Urinary bladder (tissue), 4 donors: Measurements from ENCODE around the gene WDR54. TPM values are rescaled to one million over a fixed set of nuclear protein-coding genes. Genes with fewer than 3 reads are reported as not detected.
A peak's percentile ranks its signal among the peaks of the same experiment; 100 is the strongest.

ENCODE experiments used
- DNase-seq: peaks from one replicate; pipeline ENCODE4 v3.0.0-alpha.2; 2015; ENCODE audit errors: extremely low spot score
- H3K27ac ChIP-seq: one replicate; pipeline ENCODE4 v1.5.1; 2013; ENCODE audit warnings: low read depth, mild to moderate bottlenecking, moderate library complexity
- H3K36me3 ChIP-seq: one replicate; pipeline ENCODE4 v1.6.1; 2013; ENCODE audit warnings: mild to moderate bottlenecking, moderate library complexity; ENCODE audit not compliant: insufficient read depth
- H3K4me1 ChIP-seq: one replicate; pipeline ENCODE4 v1.6.1; 2013; ENCODE audit warnings: mild to moderate bottlenecking, moderate library complexity; ENCODE audit not compliant: insufficient read depth
- H3K4me3 ChIP-seq: one replicate; pipeline ENCODE4 v1.5.1; 2013; ENCODE audit warnings: low read depth, low read length
- WGBS: extraction: QIAGEN DNeasy Blood & Tissue Kit; methylation state at CpG from one replicate; pipeline ENCODE4 v1.1.7; 2013; 5-methylcytosine and 5-hydroxymethylcytosine counted together
- polyA plus RNA-seq: library from polyadenylated mRNA; stranded (reverse); fragments of 200-250 nt; gene quantifications from one replicate; pipeline ENCODE4 v1.2.3, GENCODE V29; 2013
- total RNA-seq: library from RNA; depleted of rRNA; stranded (reverse); fragments of >200 nt; gene quantifications from one replicate; pipeline ENCODE4 v1.2.3, GENCODE V29; 2014
- donor health status: healthy with polysubstance abuse.
- donor health status: healthy.

The WDR54 gene
- total RNA-seq (7.8 TPM), polyA plus RNA-seq (21.5 TPM)

DNA sequence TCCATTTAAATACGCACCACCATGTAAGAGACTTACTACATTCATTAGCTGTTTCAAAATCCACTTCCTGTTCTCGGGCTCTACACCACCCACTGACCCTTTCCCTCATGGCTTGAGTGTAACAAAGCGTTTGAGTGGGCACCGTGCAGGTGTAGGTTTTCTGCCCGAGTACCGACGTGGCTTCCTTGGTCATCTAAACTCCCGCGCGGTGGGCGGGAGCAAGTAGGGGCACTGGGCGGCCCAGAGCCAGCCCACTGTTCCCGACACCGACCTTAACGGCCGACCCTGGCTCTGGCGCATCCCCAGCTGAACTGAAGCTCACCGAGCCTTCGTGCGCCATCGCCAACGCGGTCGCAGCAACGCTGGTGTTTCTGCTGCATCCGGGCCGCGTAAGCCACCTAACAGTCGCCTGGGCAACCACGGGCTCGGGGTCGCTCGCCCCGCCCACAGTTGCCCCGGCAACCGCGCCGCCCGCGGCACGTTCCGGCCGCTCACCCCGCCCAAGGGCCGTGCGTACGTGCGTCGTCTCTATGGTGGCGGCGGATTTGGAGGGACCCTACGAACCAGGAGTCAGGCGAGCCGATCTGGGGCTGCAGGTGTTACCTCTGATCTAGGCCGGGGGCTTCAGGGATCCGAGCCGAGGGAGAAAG is at the start of gene WDR54, which contains the start of gene C2orf81:
WDR54 (plus strand) TSS at position 510 of the 650 bp plus-strand sequence. CDS start 424 bp downstream, outside the sequence.
C2orf81 (minus strand) TSS at position 399 of the 650 bp plus-strand sequence; CDS start at position 340, 59 bp downstream.
- DNase-seq: peak; percentile 66
- Histone ChIP-seq H3K4me3 (peak within 1 kb of the TSS; percentile 52), H3K4me1 (no peaks in the 10 kb centered on the region), H3K36me3 (no peaks in the 10 kb centered on the region), H3K27ac (peak within 1 kb of the TSS; percentile 62)
- whole genome bisulfite sequencing: under 1% methylated on average over 57 of the region's 57 CpGs

DNA sequence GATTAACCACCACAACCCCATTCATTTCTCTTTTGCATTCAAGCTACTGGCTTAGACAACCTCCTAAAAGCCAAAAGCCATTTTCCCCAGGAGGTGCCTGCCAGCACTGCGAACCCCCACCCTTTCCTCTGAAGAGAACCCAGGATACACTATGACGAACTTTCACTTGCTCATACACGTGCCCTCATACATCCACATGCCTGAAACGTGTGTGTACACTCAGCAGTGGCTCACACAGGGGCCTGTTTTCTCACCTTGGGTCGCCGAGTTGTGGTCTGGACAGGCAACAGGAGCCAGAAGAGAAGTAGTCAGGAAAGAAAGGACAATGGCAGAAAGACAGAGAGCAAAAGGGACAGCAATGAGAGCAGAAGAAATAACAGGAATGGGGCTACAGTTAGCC is 48.9 kb upstream of the WDR54 start:
- Histone ChIP-seq H3K4me3 (no peak overlapping the region), H3K4me1 (no peaks in the 10 kb centered on the region), H3K36me3 (peaks cover 6% of the 10 kb centered on the region), H3K27ac (no peak overlapping the region)
- DNase-seq: no peak
- 91% methylated on average over 6 of the region's 6 CpGs for WGBS

DNA sequence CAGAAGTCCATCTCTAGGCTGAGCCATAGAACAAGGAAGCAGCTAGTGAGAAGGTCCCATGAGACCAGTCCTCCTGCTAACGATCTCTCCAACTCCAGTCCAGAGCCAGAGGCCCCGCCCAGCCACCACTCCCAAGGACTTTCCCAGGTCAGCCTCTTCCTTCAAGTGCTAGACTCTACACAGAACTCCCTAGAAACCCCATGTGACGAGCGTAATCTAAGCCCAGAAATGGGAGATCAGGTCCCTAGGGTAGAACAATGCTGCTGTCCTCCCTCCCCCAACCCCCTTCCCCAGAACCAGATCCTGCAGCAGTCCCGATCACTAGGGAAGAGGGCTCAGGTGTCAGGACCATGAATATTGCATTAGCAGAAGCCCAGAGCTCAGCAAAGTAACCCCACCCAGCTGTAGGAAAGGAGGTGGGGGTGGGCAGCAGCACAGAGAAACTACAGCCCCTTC is 48.3 kb upstream of the WDR54 start:
- no peaks in the 10 kb centered on the region for H3K4me1 ChIP-seq
- 78% methylated on average over 5 of the region's 5 CpGs for WGBS
- peaks cover 6% of the 10 kb centered on the region for H3K36me3 ChIP-seq
- no peak overlapping the region for H3K4me3 ChIP-seq
- H3K27ac ChIP-seq: no peak overlapping the region
- DNase-seq: no peak

- Histone ChIP-seq H3K36me3 (peaks cover 4% of the 10 kb centered on the region), H3K27ac (no peak overlapping the region), H3K4me3 (no peak overlapping the region), H3K4me1 (no peaks in the 10 kb centered on the region)
- DNase-seq: no peak
- WGBS: 63% methylated on average over 8 of the region's 8 CpGs
Observed at GRCh38 chr2:74373985-74374384, 47.5 kb upstream of the WDR54 start.

- peak; percentile 53 for DNase-seq
- 34% methylated on average over 19 of the region's 19 CpGs for WGBS
- peaks cover 4% of the 10 kb centered on the region for H3K36me3 ChIP-seq
- H3K4me3 ChIP-seq: no peak overlapping the region
- no peaks in the 10 kb centered on the region for H3K4me1 ChIP-seq
- H3K27ac ChIP-seq: no peak overlapping the region
Observed at GRCh38 chr2:74374509-74375205, 46.9 kb upstream of the WDR54 start.

- WGBS: 92% methylated on average over 2 of the region's 2 CpGs
- H3K27ac ChIP-seq: no peak overlapping the region
Observed at GRCh38 chr2:74375838-74376237, 45.7 kb upstream of the WDR54 start.

GRCh38 chr2:74378007-74378406 is 43.5 kb upstream of the WDR54 start:
- WGBS: 90% methylated on average over 10 of the region's 10 CpGs
- Histone ChIP-seq H3K4me1 (no peaks in the 10 kb centered on the region), H3K36me3 (peaks cover 2% of the 10 kb centered on the region), H3K27ac (no peak overlapping the region), H3K4me3 (no peak overlapping the region)
- DNase-seq: no peak

More at GRCh38 chr2:74375838-74376237, 45.7 kb upstream of the WDR54 start:
- Histone ChIP-seq H3K4me1 (no peaks in the 10 kb centered on the region), H3K36me3 (peaks cover 2% of the 10 kb centered on the region), H3K4me3 (no peak overlapping the region)
- no peak for DNase-seq

- DNase-seq: no peak
- H3K36me3 ChIP-seq: peaks cover 2% of the 10 kb centered on the region
- 18% methylated on average over 14 of the region's 14 CpGs for WGBS
- H3K4me3 ChIP-seq: peak within 1 kb of the TSS; percentile 28
- no peak within 1 kb of the TSS for H3K27ac ChIP-seq
- H3K4me1 ChIP-seq: no peaks in the 10 kb centered on the region
Observed at GRCh38 chr2:74379851-74380789, 41.4 kb upstream of the WDR54 start, which contains the start of gene DCTN1. Gene DCTN1, minus strand, starts transcription at chr2:74380311. Its CDS starts 274 bp downstream, at chr2:74380037.

DNA sequence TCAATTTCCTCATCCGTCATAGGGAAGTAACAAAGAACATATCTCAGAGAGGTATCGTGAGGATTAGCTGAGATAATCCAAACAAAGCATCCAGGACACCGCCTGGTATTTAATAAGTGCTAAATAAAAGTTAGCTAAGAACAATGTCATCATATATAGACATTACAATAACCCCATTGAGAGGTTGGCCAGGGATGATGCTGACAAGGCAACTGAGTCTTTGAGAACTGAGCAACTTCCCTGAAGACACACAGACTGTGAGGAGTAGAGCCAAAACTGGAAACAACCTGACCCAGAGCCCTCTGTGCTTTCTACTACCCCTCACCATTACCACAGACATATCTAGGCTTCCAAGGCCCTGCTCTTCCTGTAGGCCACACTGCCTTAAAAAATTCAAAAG is 39.8 kb upstream of the WDR54 start:
- Histone ChIP-seq H3K27ac (no peak overlapping the region), H3K36me3 (peaks cover 2% of the 10 kb centered on the region), H3K4me1 (no peaks in the 10 kb centered on the region), H3K4me3 (no peak overlapping the region)
- DNase-seq: no peak
- WGBS: 84% methylated on average over 3 of the region's 3 CpGs

DNA sequence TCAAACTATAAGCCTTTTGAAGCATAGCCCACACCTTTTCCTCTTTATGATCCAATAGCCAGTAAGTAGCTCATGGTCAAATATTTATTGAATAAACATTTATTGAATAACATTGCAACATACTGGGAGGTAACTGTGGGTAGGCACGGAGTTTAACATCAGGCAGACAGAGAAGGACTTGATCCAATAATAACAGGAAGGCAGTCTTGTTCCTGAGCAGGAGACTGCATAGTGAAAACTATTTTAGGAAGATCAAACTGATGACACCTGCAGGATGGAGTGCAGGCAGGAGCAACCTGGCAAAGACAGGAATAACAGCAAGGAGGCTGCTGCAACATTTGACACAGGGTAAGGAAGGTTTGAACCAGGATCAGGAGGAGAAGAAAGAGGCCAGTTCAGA is 38.3 kb upstream of the WDR54 start:
- no peaks in the 10 kb centered on the region for H3K36me3 ChIP-seq
- no peak overlapping the region for H3K4me3 ChIP-seq
- WGBS: 19% methylated on average over 1 of the region's 1 CpG
- DNase-seq: no peak
- no peak overlapping the region for H3K27ac ChIP-seq
- H3K4me1 ChIP-seq: no peaks in the 10 kb centered on the region

- Histone ChIP-seq H3K36me3 (no peaks in the 10 kb centered on the region), H3K4me1 (no peaks in the 10 kb centered on the region), H3K4me3 (no peak overlapping the region), H3K27ac (no peak overlapping the region)
- DNase-seq: no peak
- WGBS: 61% methylated on average over 3 of the region's 3 CpGs
Observed at GRCh38 chr2:74384051-74384450, 37.5 kb upstream of the WDR54 start.

- H3K36me3 ChIP-seq: no peaks in the 10 kb centered on the region
- no peaks in the 10 kb centered on the region for H3K4me1 ChIP-seq
- no peak overlapping the region for H3K4me3 ChIP-seq
- DNase-seq: no peak
- H3K27ac ChIP-seq: no peak overlapping the region
- WGBS: 77% methylated on average over 8 of the region's 8 CpGs
Observed at GRCh38 chr2:74385396-74385795, 36.1 kb upstream of the WDR54 start.

DNA sequence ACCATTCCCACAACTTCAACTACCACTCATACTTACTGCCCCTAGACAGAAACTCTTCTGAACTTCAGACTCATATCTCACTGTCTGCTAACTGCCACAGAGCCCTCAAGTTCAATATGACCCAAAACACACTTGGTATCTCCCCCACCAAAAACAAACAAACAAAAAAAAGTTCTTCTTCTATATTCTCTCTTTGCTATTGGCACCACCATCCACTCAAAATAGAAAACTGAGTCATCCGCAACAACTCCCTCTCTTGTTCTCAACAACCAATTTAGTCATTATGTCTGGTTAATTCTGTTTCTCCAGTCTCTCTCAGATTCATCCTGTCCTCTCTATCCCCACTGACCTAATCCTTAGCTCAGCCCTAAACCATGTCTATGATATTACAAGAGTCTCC is 34.2 kb upstream of the WDR54 start:
- Histone ChIP-seq H3K4me3 (no peak overlapping the region), H3K4me1 (no peaks in the 10 kb centered on the region), H3K27ac (no peak overlapping the region), H3K36me3 (no peaks in the 10 kb centered on the region)
- no peak for DNase-seq
- WGBS: 89% methylated on average over 1 of the region's 1 CpG
